Pericardium fibroblast (primary cell): ENCODE results near the gene EXOC3L2. TPM values are rescaled to one million over a fixed set of nuclear protein-coding genes. Genes with fewer than 3 reads are reported as not detected.

Experiments
- total RNA-seq: library from RNA; depleted of rRNA; stranded (reverse); fragments of >200 nt; gene quantifications from 2 replicates; pipeline ENCODE4 v1.2.3, GENCODE V29; 2015

EXOC3L2 gene
- total RNA-seq: 1.0 and 2.0 TPM in 2 replicates

GRCh38 chr19:45245334-45245787 is at the start of gene EXOC3L2:
TSS of gene EXOC3L2 (minus strand) at chr19:45245407. CDS start at chr19:45239045, 6,362 bp downstream.

DNA sequence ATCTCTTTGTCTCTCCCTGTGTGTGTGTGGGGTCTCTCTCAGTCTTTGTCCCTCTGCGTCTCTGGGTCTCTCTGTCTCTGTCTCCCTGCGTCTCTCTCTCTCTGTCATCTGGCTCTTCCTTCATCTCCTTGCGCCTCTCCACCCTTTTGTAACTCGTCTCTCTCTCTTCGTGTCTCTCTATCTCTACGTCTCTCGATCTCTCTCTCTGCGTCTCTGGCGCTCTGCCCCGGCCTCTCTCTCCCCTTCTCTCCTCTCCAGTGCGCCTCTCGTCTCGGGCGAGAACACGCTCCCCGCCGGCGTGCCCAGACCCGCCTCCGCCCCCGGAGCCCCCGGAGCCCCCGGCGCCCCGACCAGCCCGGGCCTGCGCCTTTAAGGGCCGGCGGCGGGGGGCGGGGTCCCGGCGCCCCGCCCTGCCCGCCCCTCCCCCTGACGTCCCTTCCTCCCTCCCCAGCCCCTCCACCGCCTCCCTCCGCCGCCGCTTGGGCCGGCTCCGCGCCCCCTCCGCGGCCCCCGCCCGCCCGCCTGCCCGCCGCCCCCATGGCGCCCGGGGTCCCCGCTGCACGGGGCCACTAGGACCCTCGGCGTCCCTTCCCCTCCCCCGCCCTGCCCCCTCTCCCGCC is 5.7 kb upstream of the EXOC3L2 start, which contains the start of gene MARK4:
MARK4 (plus strand) TSS at position 440 of the 620 bp plus-strand sequence. CDS start 318 bp downstream, outside the sequence.

DNA sequence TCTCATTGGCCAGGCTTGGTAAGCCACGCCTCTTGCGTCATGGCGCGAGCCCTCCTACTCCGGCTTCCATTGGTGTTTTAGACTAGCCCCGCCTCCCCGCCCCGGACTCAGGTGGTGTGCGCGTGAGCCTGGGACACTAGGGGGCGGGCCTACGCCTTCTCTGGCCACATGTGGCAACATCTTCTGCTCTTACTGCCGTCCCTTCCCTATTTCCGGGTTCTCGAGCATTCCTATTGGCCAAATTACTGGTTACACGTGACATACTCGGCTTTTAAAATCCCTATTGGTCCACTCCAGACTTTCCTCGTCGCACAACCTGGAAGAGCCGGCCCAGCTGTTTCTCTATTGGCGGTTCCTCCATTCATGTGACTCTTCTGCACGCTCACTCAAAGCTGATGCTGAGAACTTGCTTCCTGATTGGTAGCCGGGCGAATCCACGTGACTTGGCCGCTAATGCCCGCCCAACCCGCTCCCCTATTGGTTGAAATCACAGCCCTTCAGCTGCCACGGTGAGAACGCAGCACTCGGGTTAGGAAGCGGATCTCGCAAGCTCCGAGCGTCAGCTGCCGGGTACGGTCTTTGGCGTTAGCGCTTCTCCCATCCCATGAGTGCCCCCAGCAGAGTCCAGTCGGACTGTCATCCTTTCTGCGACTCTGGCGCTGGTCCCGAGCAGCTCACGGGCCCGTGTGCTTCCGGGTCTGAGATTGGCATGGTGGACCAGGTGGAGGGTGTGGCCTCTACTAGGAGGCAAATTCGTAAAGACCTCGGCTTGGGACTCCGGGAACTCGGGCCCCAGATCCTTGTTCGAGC is 66.7 kb downstream of the EXOC3L2 start, which contains the start of gene BLOC1S3:
BLOC1S3 (plus strand) TSS at position 523 of the 810 bp plus-strand sequence. CDS start 513 bp downstream, outside the sequence.

GRCh38 chr19:45177817-45178261 is 67.4 kb downstream of the EXOC3L2 start, which contains the start of gene TRAPPC6A:
TSS of gene TRAPPC6A (minus strand) at chr19:45178237. CDS start at chr19:45178218, 19 bp downstream.

Other genes with a start within 250 kb of the EXOC3L2 start
- gene RELB, start 243.9 kb downstream of the EXOC3L2 start, total RNA-seq: 8.0 and 12.3 TPM in 2 replicates
- gene CLASRP, start 206.4 kb downstream of the EXOC3L2 start, total RNA-seq: 38.4 and 39.7 TPM in 2 replicates
- gene ZNF296, start 168.9 kb downstream of the EXOC3L2 start, total RNA-seq: 0.70 and 3.1 TPM in 2 replicates
- 21.4 and 25.3 TPM in 2 replicates for gene GEMIN7, start 166.1 kb downstream of the EXOC3L2 start, total RNA-seq
- gene PPP1R37, start 152.2 kb downstream of the EXOC3L2 start, total RNA-seq: 28.3 and 46.7 TPM in 2 replicates
- under 0.01 and 0.85 TPM in 2 replicates for gene NKPD1, start 84.4 kb downstream of the EXOC3L2 start, total RNA-seq
- gene TRAPPC6A, start 67.2 kb downstream of the EXOC3L2 start, total RNA-seq: 29.1 and 33.0 TPM in 2 replicates
- gene BLOC1S3, start 66.6 kb downstream of the EXOC3L2 start, total RNA-seq: 10.3 and 15.3 TPM in 2 replicates
- 23.2 and 36.3 TPM in 2 replicates for gene MARK4, start 5.9 kb upstream of the EXOC3L2 start, total RNA-seq
- gene CKM, start 77.5 kb upstream of the EXOC3L2 start, total RNA-seq: 0.35 and 4.2 TPM in 2 replicates
- not detected in 2 replicates for gene KLC3, start 95.3 kb upstream of the EXOC3L2 start, total RNA-seq
- gene ERCC2, start 125.2 kb upstream of the EXOC3L2 start, total RNA-seq: 15.0 and 24.5 TPM in 2 replicates
- gene PPP1R13L, start 159.7 kb upstream of the EXOC3L2 start, total RNA-seq: 4.8 and 7.8 TPM in 2 replicates
- gene POLR1G, start 161.2 kb upstream of the EXOC3L2 start, total RNA-seq: 2.9 and 9.3 TPM in 2 replicates
- gene ERCC1, start 178.5 kb upstream of the EXOC3L2 start, total RNA-seq: 73.5 and 82.0 TPM in 2 replicates
- 14.2 and 53.7 TPM in 2 replicates for gene FOSB, start 222.6 kb upstream of the EXOC3L2 start, total RNA-seq